Aorta (tissue), 5 donors: ENCODE data around the gene CYP39A1. TPM values are rescaled to one million over a fixed set of nuclear protein-coding genes. Genes with fewer than 3 reads are reported as not detected.

Experiments
- ATAC-seq: fragments of 200-7000 bp; cut with Tn5 transposase; one replicate; pipeline ENCODE4 v1.9.1; 2022; ENCODE audit warnings: moderate library complexity; ENCODE audit not compliant: low FRiP score
- DNase-seq, 2 donors: peaks; one replicate each; pipeline ENCODE4 v3.0.0-alpha.2; 2020
- H3K27ac ChIP-seq, 2 donors: one replicate each; pipeline ENCODE4 v1.5.1; 2013; ENCODE audit warnings: low read length in 2 of 2, mild to moderate bottlenecking in 2 of 2, moderate library complexity in 2 of 2, control low read depth in 1 of 2, inconsistent platforms in 1 of 2, low read depth in 1 of 2
- H3K27me3 ChIP-seq, 2 donors: one replicate each; pipeline ENCODE4 v1.6.1; 2013; ENCODE audit warnings: control low read depth in 1 of 2, low read length in 1 of 2, mild to moderate bottlenecking in 1 of 2, moderate library complexity in 1 of 2; ENCODE audit not compliant: insufficient read depth in 2 of 2, control insufficient read depth in 1 of 2
- H3K36me3 ChIP-seq, 2 donors: one replicate each; pipeline ENCODE4 v1.6.1; 2013; ENCODE audit warnings: control low read depth in 1 of 2, low read length in 1 of 2, mild to moderate bottlenecking in 1 of 2; ENCODE audit not compliant: insufficient read depth in 2 of 2, control insufficient read depth in 1 of 2
- H3K4me1 ChIP-seq, 2 donors: one replicate each; pipeline ENCODE4 v1.6.1; 2013; ENCODE audit warnings: low read length in 2 of 2, control low read depth in 1 of 2, mild to moderate bottlenecking in 1 of 2, moderate library complexity in 1 of 2; ENCODE audit not compliant: insufficient read depth in 2 of 2, control insufficient read depth in 1 of 2
- H3K4me3 ChIP-seq, 2 donors: one replicate each; pipeline ENCODE4 v1.5.1; 2013; ENCODE audit warnings: low read length in 2 of 2, control low read depth in 1 of 2, mild to moderate bottlenecking in 1 of 2
- H3K9me3 ChIP-seq: one replicate; pipeline ENCODE4 v1.6.1; 2013; ENCODE audit warnings: mild to moderate bottlenecking, low read length; ENCODE audit not compliant: control insufficient read depth
- WGBS, 2 donors: extraction: QIAGEN DNeasy Blood & Tissue Kit; methylation state at CpG; one replicate each; pipeline ENCODE4 v1.1.7; 2013; 5-methylcytosine and 5-hydroxymethylcytosine counted together
- intact Hi-C, 2 donors: fragments of 100-400 bp; cut with DNase I; formaldehyde crosslinking; loops; one replicate each; pipeline versions ENCODE4 v1.14.2 to v1.15.0; 2022
- polyA plus RNA-seq, 2 donors: library from polyadenylated mRNA; stranded (reverse); fragments of 200-250 nt; gene quantifications; one replicate each; pipeline ENCODE4 v1.2.3, GENCODE V29; 2013
- total RNA-seq, 2 donors: library from RNA; stranded (reverse); fragmentation: NEBNext Ultra II Directional; extraction: Animal tissue kit (Norgen Biotek cat#: 25700); gene quantifications; one replicate each; pipeline ENCODE4 v1.2.1, GENCODE V29; 2021
- donor health status: healthy with polysubstance abuse.
- donor health status: Bipolar disorder and iron deficiency.
- donor health status: DM: no; HTN: no; CAD: no.
- donor health status: DM: no; HTN: no; CAD: no.
- donor health status: DM: yes; HTN: yes; CAD: no.

Gene CYP39A1
- total and polyA plus RNA-seq, 4 donors: 0.63 to 5.1 (median 3.1) TPM

- no peak for ATAC-seq
- WGBS, 2 donors: 71 to 78% methylated on average over 7 of the region's 7 CpGs
These were observed 146.7 kb downstream of the CYP39A1 start for GRCh38 chr6:46505693-46506512.

DNA sequence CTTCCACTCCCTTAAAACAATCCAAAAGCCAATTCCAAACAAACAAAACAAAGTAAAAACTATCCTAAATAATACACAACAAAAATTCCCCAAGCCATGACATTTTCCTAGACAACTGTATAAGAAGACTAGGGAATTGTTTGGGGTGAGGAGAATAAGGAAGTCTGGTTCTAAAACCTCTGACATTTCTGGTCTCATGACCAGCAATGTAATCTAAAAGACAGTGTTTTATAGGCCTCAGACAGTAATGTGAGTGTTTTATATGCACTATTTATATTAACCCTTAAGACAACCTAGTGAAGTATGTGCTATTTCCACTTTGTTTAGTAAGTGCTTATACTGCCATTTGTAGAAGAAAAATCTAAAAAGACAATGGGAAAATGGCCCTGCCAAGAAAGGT, 148.4 kb downstream of the CYP39A1 start:
- Histone ChIP-seq H3K9me3 (no peaks in the 10 kb centered on the region), H3K4me1 (peaks cover 3 to 5% of the 10 kb centered on the region in 2 donors), H3K27ac (peak overlapping the region in 1 of 2 donors; percentile 0), H3K4me3 (no peak overlapping the region), H3K27me3 (no peaks in the 10 kb centered on the region), H3K36me3 (no peaks in the 10 kb centered on the region)
- intact Hi-C loops: no loop called here
- DNase-seq: no peak
- ATAC-seq: no peak

More at GRCh38 chr6:46505693-46506512, 146.7 kb downstream of the CYP39A1 start:
- H3K27ac ChIP-seq: no peak overlapping the region
- H3K36me3 ChIP-seq: no peaks in the 10 kb centered on the region
- no peak overlapping the region for H3K4me3 ChIP-seq
- intact Hi-C loops: no loop called here
- no peaks in the 10 kb centered on the region for H3K27me3 ChIP-seq
- DNase-seq: no peak
- peaks cover 4 to 8% of the 10 kb centered on the region in 2 donors for H3K4me1 ChIP-seq
- no peaks in the 10 kb centered on the region for H3K9me3 ChIP-seq

- DNase-seq: peak in 1 of 2 donors; percentile 72
These were observed 150.0 kb downstream of the CYP39A1 start for GRCh38 chr6:46502486-46503119.

GRCh38 chr6:46501136-46502089, 151.2 kb downstream of the CYP39A1 start:
- peak overlapping the region; percentile 81 to 94 for H3K27ac ChIP-seq
- WGBS, 2 donors: 66 to 67% methylated on average over 8 of the region's 8 CpGs
- no peak for DNase-seq
- H3K4me3 ChIP-seq: no peak overlapping the region
- intact Hi-C loops: no loop called here
- H3K27me3 ChIP-seq: no peaks in the 10 kb centered on the region
- H3K4me1 ChIP-seq: peaks cover 3 to 5% of the 10 kb centered on the region in 2 donors
- ATAC-seq: peak; percentile 58
- no peaks in the 10 kb centered on the region for H3K9me3 ChIP-seq
- no peaks in the 10 kb centered on the region for H3K36me3 ChIP-seq

More at GRCh38 chr6:46502486-46503119, 150.0 kb downstream of the CYP39A1 start:
- WGBS, 2 donors: 3 to 19% methylated on average over 2 of the region's 2 CpGs
- peaks cover 3 to 5% of the 10 kb centered on the region in 2 donors for H3K4me1 ChIP-seq
- H3K27me3 ChIP-seq: no peaks in the 10 kb centered on the region
- H3K4me3 ChIP-seq: no peak overlapping the region
- H3K9me3 ChIP-seq: no peaks in the 10 kb centered on the region
- ATAC-seq: peak; percentile 90
- intact Hi-C loops: no loop called here
- H3K27ac ChIP-seq: peak overlapping the region; percentile 94 to 98
- H3K36me3 ChIP-seq: no peaks in the 10 kb centered on the region

DNA sequence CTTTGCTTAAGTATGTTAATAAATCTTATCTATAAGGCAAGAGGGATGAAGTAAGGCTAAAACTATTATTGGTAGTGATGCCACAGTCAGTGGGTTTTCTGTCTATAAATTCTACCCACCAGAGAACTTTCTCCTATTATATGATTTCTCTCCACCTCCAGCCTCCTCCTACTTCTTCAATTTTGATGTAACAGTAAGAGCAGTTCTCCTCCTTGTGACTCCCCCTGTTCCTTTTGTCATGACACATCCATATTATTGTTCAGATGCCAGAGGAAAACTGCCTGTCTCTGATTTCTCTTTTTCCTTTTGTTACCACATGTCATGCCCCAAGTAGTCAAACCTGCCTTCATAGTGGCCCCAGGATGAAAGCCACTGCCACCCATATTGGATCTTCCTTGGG, 152.2 kb downstream of the CYP39A1 start:
- Histone ChIP-seq H3K4me1 (peaks cover 3 to 5% of the 10 kb centered on the region in 2 donors), H3K27ac (peak overlapping the region; percentile 43 to 88), H3K36me3 (no peaks in the 10 kb centered on the region), H3K27me3 (no peaks in the 10 kb centered on the region), H3K4me3 (no peak overlapping the region), H3K9me3 (no peaks in the 10 kb centered on the region)
- intact Hi-C loops: no loop called here
- no peak for DNase-seq
- ATAC-seq: no peak

Other genes with a start within 250 kb of the CYP39A1 start
- 100 to 1,000 TPM in 1 of 2 donors, 10 to 100 TPM in 1; 87.3 to 235 TPM for gene RCAN2, start 161.4 kb downstream of the CYP39A1 start, total RNA-seq
- gene RCAN2, start 161.4 kb downstream of the CYP39A1 start, polyA plus RNA-seq: 100 to 1,000 TPM; 123 to 137 TPM
- gene SLC25A27, start 157 bp upstream of the CYP39A1 start, total RNA-seq: 10 to 100 TPM; 19.7 to 45.9 TPM
- gene SLC25A27, start 157 bp upstream of the CYP39A1 start, polyA plus RNA-seq: 10 to 100 TPM in 1 of 2 donors, under 1 TPM in 1; 0.50 to 71.9 TPM
- 1 to 10 TPM; 1.0 to 1.8 TPM for gene TDRD6, start 35.1 kb upstream of the CYP39A1 start, total RNA-seq
- 1 to 10 TPM in 1 of 2 donors, not detected in 1; 1.6 TPM for gene TDRD6, start 35.1 kb upstream of the CYP39A1 start, polyA plus RNA-seq
- 1 to 10 TPM; 1.8 to 2.0 TPM for gene PLA2G7, start 82.6 kb upstream of the CYP39A1 start, total RNA-seq
- 1 to 10 TPM in 1 of 2 donors, under 1 TPM in 1; 0.31 to 4.8 TPM for gene PLA2G7, start 82.6 kb upstream of the CYP39A1 start, polyA plus RNA-seq
- gene ANKRD66, start 94.1 kb upstream of the CYP39A1 start, total RNA-seq: not detected
- not detected for gene ANKRD66, start 94.1 kb upstream of the CYP39A1 start, polyA plus RNA-seq
- not detected for gene MEP1A, start 140.6 kb upstream of the CYP39A1 start, total RNA-seq
- 10 to 100 TPM in 1 of 2 donors, under 1 TPM in 1; 0.10 to 13.6 TPM for gene MEP1A, start 140.6 kb upstream of the CYP39A1 start, polyA plus RNA-seq